Stimulated activated naive CD8-positive, alpha-beta T cell treated with anti-CD3 and anti-CD28 coated beads, Interleukin-15, amount 100 ng/mL, for 72 hours (primary cell): ENCODE results near the gene MYMK.

Experiments
- ATAC-seq: fragments of 150-1000 bp; cut with Tn5 transposase; 2 replicates; pipeline ENCODE4 v1.10.0; 2021; ENCODE audit warnings: mild to moderate bottlenecking, moderate library complexity
- DNase-seq, 2 donors: peaks; one replicate each; pipeline ENCODE4 v3.0.0; 2021 to 2022
- H3K27ac Mint-ChIP-seq, 2 donors: one replicate each; pipeline ENCODE4 v1.8.0; 2022; ENCODE audit warnings: mild to moderate bottlenecking in 2 of 2, mixed read lengths in 2 of 2, moderate library complexity in 2 of 2
- H3K27me3 Mint-ChIP-seq: one replicate; pipeline ENCODE4 v1.8.0; 2022; ENCODE audit warnings: mixed read lengths
- H3K4me1 Mint-ChIP-seq: one replicate; pipeline ENCODE4 v1.8.0; 2022; ENCODE audit warnings: mild to moderate bottlenecking, mixed read lengths
- H3K4me3 Mint-ChIP-seq, 2 donors: one replicate each; pipeline ENCODE4 v1.8.0; 2022; ENCODE audit warnings: mild to moderate bottlenecking in 2 of 2, mixed read lengths in 2 of 2, moderate library complexity in 1 of 2
- H3K9me3 Mint-ChIP-seq, 2 donors: one replicate each; pipeline ENCODE4 v1.8.0; 2022; ENCODE audit warnings: mixed read lengths in 2 of 2

Gene MYMK

GRCh38 chr9:133477461-133477860 is 47.3 kb downstream of the MYMK start:
- DNase-seq (no peak), ATAC-seq (no peak)
- H3K9me3 Mint-ChIP-seq = no peaks in the 10 kb centered on the region
- no peak overlapping the region for H3K27ac Mint-ChIP-seq
- peak overlapping the region in 1 of 2 donors; percentile 92 for H3K4me3 Mint-ChIP-seq
- peaks cover 32% of the 10 kb centered on the region for H3K4me1 Mint-ChIP-seq
- H3K27me3 Mint-ChIP-seq = no peaks in the 10 kb centered on the region

DNA sequence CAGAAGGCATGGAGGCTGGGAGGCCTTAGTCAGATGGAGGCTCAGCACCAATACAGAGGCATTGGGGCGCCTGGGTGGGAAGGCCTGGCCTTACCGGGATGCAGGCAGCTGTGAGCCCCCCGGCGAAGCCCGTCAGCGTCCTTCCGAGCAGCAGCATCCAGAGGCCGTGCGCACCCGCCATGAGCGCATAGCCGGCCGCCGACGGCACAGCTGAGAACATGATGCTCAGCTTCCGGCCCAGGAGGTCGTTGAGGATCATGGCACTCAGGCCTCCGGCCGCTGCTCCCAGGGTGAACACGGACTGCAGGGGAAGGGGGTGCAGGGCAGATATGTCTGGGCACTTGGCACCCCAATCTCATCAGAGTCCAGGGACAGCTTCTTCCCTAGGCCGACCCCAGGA is 47.8 kb downstream of the MYMK start:
- no peak for DNase-seq
- Mint-ChIP-seq H3K4me3 (no peak overlapping the region), H3K27ac (no peak overlapping the region), H3K4me1 (peaks cover 32% of the 10 kb centered on the region), H3K9me3 (no peaks in the 10 kb centered on the region), H3K27me3 (no peaks in the 10 kb centered on the region)
- ATAC-seq = no peak

DNA sequence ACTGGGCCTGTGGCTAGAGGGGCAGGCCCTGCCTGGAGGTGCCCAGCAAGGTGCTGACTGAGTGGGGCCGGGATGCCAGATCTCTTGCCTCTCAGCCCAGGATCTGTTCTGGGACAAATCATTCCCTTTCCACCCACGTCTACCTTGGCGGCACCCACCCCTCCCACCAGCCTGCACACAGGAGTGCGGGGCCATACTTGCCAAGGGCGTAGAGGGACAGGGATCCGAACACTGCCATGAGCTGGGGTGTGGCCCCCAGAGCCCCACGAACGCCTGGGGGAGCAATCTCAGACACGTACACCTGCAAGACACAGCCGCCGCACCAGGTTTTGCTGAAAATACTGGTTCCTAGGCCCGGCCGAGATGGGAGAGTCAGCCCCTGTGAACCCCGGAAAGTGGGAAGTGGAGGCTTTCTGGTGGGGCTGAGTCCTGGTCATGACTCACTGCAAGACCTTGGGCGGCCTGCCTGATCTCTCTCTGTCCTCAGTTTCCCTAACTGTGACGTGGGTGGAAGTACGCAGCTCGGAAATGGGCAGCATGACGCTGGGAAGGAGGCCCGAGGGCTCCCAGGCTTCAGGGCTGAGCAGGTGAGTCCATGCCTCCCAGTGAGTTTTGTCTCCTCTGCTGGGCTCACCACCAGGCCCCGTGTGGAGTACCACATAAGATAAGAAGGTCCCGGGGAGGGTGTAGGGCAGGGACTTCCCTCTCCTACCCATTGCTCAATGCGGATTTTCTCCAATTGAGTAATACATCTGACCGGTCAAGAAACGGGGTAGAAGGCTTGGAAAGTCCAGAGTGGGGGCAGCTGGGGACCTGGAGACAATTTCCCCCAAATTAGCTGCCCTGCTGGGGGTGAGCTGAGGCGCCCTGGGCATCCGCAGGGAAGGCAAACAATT is 48.5 kb downstream of the MYMK start:
- DNase-seq (no peak), ATAC-seq (no peak)
- no peak overlapping the region for H3K27ac Mint-ChIP-seq
- no peaks in the 10 kb centered on the region for H3K27me3 Mint-ChIP-seq
- H3K4me1 Mint-ChIP-seq = peaks cover 32% of the 10 kb centered on the region
- H3K9me3 Mint-ChIP-seq = no peaks in the 10 kb centered on the region
- H3K4me3 Mint-ChIP-seq = no peak overlapping the region

GRCh38 chr9:133475292-133476012 is 49.3 kb downstream of the MYMK start:
- no peaks in the 10 kb centered on the region for H3K27me3 Mint-ChIP-seq
- H3K4me1 Mint-ChIP-seq = peaks cover 32% of the 10 kb centered on the region
- no peak overlapping the region for H3K27ac Mint-ChIP-seq
- ATAC-seq (no peak), DNase-seq (no peak)
- no peaks in the 10 kb centered on the region for H3K9me3 Mint-ChIP-seq
- H3K4me3 Mint-ChIP-seq = no peak overlapping the region

DNA sequence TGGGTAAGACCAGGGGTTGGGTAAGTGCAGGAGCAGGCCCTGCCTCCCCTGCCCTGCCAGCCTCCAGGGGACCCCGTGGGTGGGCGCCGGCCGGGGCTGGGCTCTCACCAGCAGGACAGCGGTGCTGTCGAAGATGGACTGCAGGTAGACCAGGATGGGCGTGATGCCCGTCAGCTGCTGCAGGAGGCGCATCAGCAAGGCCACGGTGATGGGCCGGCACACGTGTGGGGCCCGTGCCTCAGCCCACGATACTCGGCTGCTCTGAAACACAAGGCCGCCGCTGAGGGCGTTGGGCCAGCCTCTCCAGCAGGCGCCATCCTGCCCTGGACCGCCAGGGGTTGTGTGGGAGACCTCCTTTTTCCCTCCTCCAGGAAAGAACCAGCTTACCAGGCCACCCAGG is 49.9 kb downstream of the MYMK start:
- Mint-ChIP-seq H3K4me1 (peaks cover 28% of the 10 kb centered on the region), H3K4me3 (no peak overlapping the region), H3K27ac (no peak overlapping the region), H3K9me3 (no peaks in the 10 kb centered on the region), H3K27me3 (no peaks in the 10 kb centered on the region)
- DNase-seq (no peak), ATAC-seq (no peak)

DNA sequence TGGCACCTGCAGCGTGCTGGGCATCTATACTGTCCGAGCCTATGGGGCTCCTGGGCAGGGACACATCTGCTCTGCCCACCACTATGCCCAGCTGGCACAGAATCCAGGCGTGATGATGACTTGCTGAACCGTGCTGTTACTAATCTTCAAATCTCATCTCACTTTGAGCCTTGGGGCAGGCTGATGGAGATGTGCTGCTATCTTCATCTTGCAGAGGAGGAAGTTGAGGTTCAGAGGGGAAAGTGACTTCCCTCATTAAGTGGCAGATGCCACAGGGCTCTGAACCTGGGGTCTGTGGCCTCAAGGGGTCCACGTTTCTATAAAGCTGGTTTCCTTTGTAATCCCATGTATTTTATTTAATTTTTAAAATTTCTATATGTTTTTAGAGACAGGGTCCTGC is 50.5 kb downstream of the MYMK start:
- Mint-ChIP-seq H3K27me3 (no peaks in the 10 kb centered on the region), H3K4me3 (no peak overlapping the region), H3K27ac (no peak overlapping the region), H3K9me3 (no peaks in the 10 kb centered on the region), H3K4me1 (peaks cover 22% of the 10 kb centered on the region)
- ATAC-seq = no peak
- no peak for DNase-seq

DNA sequence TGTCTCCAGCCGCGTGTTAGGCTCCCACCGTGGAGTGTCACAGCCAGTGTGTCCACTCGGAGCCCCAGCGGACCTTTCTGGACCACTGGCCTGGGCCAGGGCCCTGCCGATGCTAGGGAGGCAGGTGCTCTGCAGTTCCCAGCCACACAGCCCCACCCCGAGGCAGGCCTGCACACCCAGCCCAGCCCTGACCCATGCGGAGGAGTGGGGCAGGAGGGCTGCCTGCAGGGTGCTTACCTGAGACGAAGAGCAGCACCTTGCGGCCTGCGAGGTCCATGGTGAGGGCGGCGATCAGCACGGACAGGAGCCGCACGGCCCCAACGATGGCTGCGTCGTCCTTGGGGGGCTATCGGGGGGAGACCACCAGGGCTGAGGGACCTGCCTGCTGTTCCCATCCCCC is 51.0 kb downstream of the MYMK start:
- Mint-ChIP-seq H3K27ac (no peak overlapping the region), H3K9me3 (no peaks in the 10 kb centered on the region), H3K4me3 (no peak overlapping the region), H3K27me3 (no peaks in the 10 kb centered on the region), H3K4me1 (peaks cover 20% of the 10 kb centered on the region)
- ATAC-seq (no peak), DNase-seq (no peak)

DNA sequence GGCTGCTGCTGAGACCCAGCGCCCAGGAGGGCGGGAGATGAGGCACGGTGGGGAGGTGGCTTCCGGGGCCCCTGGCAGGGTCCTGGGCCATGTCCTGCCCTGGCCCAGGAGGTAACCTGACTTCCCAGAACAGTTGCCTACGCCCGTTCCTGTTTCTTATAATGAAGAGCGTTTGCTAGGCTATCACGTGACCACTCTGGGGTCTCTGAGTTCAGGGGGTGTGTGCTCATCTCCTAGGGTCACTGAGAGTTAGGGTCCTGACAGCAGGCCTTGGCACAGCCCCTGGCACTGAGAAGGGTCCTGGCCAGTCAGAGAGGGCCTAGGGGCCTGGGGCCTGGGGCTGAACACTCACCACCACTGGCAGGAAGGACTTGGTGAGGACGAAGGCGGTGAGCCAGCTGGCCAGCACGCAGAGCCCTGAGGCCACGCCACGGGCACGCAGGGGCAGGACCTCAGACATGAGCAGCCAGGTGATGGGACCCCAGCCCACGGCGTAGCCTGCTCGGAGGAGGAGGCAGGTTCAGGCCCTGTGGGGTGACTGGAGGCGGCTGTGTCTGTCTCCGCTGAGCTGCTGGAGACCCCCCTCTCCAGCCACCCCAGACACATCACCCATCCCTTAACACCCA is 51.9 kb downstream of the MYMK start:
- no peaks in the 10 kb centered on the region for H3K27me3 Mint-ChIP-seq
- peaks cover 11% of the 10 kb centered on the region for H3K4me1 Mint-ChIP-seq
- H3K4me3 Mint-ChIP-seq = no peak overlapping the region
- DNase-seq (no peak), ATAC-seq (no peak)
- H3K9me3 Mint-ChIP-seq = no peaks in the 10 kb centered on the region
- H3K27ac Mint-ChIP-seq = no peak overlapping the region

- no peak for DNase-seq
- H3K9me3 Mint-ChIP-seq = no peaks in the 10 kb centered on the region
- no peak overlapping the region for H3K27ac Mint-ChIP-seq
- no peak overlapping the region for H3K4me3 Mint-ChIP-seq
- no peak for ATAC-seq
- no peaks in the 10 kb centered on the region for H3K27me3 Mint-ChIP-seq
- H3K4me1 Mint-ChIP-seq = peaks cover 7% of the 10 kb centered on the region
These were observed 52.5 kb downstream of the MYMK start for GRCh38 chr9:133472277-133472645.

DNA sequence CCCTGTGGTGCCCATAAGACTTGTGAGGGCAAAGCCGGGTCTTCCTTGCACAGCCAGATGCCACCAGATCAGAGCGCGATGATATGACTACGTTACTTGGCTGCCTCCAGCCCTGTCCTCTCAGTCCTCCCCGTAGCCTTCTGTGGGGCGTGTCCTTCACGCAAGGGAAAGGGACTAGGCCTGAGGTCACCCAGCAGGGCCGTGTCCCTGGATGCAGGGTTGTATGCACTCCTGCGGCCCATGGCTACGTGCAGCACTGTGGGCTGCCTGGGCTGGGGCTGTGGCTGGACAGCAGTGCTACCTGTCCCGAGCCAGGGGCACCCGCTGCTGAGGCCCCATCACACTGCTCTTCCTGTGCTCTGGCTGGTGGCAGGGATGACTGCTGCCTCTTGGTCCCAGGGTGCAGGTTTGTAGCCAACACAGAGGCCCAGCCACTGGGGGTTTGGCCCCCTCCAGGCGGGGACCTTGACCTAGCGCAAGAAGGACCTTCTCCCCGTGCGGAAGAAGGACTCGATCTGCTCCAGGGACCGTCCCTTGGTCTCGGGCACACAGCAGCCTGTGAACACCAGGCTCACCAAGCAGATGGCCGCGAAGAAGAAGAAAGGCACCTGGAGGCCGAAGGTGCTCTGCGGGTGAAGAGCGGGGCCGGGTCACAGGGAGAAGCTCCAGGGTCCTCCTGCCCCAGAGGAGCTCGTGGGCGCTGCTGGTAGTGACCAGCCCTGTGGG is 53.0 kb downstream of the MYMK start:
- no peaks in the 10 kb centered on the region for H3K9me3 Mint-ChIP-seq
- H3K4me3 Mint-ChIP-seq = no peak overlapping the region
- DNase-seq (no peak), ATAC-seq (no peak)
- no peak overlapping the region for H3K27ac Mint-ChIP-seq
- H3K27me3 Mint-ChIP-seq = no peaks in the 10 kb centered on the region
- peaks cover 7% of the 10 kb centered on the region for H3K4me1 Mint-ChIP-seq

- peak overlapping the region in 1 of 2 donors; percentile 63 for H3K27ac Mint-ChIP-seq
- peaks cover under 1% of the 10 kb centered on the region for H3K4me1 Mint-ChIP-seq
- no peaks in the 10 kb centered on the region for H3K9me3 Mint-ChIP-seq
- ATAC-seq (no peak), DNase-seq (no peak)
- H3K27me3 Mint-ChIP-seq = no peaks in the 10 kb centered on the region
- H3K4me3 Mint-ChIP-seq = no peak overlapping the region
These were observed 53.8 kb downstream of the MYMK start for GRCh38 chr9:133470988-133471387.

GRCh38 chr9:133470427-133470924 is 54.3 kb downstream of the MYMK start:
- no peaks in the 10 kb centered on the region for H3K27me3 Mint-ChIP-seq
- no peaks in the 10 kb centered on the region for H3K4me1 Mint-ChIP-seq
- DNase-seq (no peak), ATAC-seq (no peak)
- H3K4me3 Mint-ChIP-seq = no peak overlapping the region
- H3K9me3 Mint-ChIP-seq = no peaks in the 10 kb centered on the region
- H3K27ac Mint-ChIP-seq = no peak overlapping the region

GRCh38 chr9:133468777-133469421 is 55.9 kb downstream of the MYMK start:
- Mint-ChIP-seq H3K4me3 (no peak overlapping the region), H3K27ac (no peak overlapping the region), H3K4me1 (no peaks in the 10 kb centered on the region), H3K9me3 (no peaks in the 10 kb centered on the region), H3K27me3 (no peaks in the 10 kb centered on the region)
- ATAC-seq = no peak
- no peak for DNase-seq

DNA sequence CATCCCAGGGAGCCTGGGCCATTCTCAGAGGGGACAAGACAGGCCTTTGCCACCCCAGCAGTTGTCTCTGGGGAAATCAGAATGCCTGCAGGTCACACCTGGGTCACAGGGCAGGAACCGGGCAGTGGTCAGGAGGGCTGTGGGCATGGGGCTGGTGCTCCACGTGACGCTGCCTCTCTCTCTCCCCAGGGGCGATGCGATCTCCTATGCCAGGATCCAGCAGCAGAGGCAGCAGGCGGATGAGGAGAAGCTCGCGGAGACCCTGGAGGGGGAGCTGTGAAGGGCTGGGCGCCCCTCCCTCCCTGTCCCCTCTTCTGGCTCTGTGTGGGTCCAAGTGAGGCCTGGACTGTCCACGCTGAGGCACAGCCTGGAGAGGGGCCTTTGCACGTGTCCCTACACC is 56.4 kb downstream of the MYMK start:
- Mint-ChIP-seq H3K4me3 (no peak overlapping the region), H3K4me1 (no peaks in the 10 kb centered on the region), H3K9me3 (no peaks in the 10 kb centered on the region), H3K27ac (no peak overlapping the region), H3K27me3 (no peaks in the 10 kb centered on the region)
- no peak for DNase-seq
- ATAC-seq = no peak

DNA sequence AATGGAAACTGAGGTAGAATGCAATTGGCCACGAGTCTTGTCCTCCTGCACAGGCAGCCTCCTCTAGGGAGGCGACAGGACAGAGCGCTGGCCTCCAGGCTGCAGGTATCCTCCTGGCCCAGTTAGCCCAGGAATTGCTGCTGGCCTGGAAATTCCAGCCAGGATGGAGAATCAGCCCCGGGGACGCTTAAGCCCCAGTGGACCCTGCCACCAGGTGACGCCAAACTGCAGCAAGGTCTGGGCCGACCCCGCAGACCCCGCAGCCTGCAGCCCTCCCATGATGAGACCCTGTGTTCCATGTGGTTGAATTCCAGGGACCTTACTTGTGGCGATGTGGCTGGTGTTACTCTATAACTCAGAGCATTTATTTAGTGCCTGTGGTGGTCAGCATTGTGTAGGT is 57.7 kb downstream of the MYMK start:
- DNase-seq = no peak
- H3K4me3 Mint-ChIP-seq = no peak overlapping the region
- ATAC-seq = no peak
- H3K9me3 Mint-ChIP-seq = no peaks in the 10 kb centered on the region
- H3K27me3 Mint-ChIP-seq = no peaks in the 10 kb centered on the region
- no peak overlapping the region for H3K27ac Mint-ChIP-seq
- no peaks in the 10 kb centered on the region for H3K4me1 Mint-ChIP-seq
